Middle frontal gyrus (tissue), 1 donor: ENCODE measurements around the gene KHDC3L.
"Not testable (repeated sequence)": the region's sequence is repeated elsewhere in the genome, so short reads cannot be mapped to it uniquely, and the experiment has no call there.

ENCODE experiments used
- DNase-seq: peaks from one replicate; pipeline ENCODE4 v3.0.0-alpha.2; 2015; ENCODE audit warnings: low spot score; ENCODE audit errors: extremely low spot score

KHDC3L gene

GRCh38 chr6:73369157-73369556 is 6.7 kb downstream of the KHDC3L start:
- no peak for DNase-seq

DNA sequence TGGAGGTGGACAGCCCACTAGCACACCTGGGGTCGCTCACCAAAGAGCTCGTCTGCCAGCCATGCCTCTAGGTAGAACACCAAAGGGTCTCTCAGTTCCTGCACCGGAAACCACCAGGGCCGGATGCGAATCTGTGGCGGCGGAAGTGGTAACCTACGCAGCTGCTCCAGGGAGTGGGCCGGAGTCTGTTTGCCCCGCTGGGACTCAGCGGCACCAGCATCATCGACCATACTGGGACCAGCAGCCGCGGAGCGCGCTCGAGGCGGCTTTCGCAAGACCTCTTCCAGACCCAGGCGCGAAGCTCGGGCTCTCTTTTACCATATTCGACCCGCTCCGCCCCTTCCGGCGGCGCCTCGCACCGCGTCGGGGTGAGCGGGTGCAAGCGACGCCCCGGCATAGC is 7.1 kb downstream of the KHDC3L start, which contains the start of gene OOEP:
Gene OOEP (minus strand): TSS at position 335 of the 400 bp plus-strand sequence. CDS start 105 bp downstream, at position 230.
- no peak for DNase-seq

GRCh38 chr6:73371984-73372383 is 9.5 kb downstream of the KHDC3L start:
- DNase-seq, result no peak

DNA sequence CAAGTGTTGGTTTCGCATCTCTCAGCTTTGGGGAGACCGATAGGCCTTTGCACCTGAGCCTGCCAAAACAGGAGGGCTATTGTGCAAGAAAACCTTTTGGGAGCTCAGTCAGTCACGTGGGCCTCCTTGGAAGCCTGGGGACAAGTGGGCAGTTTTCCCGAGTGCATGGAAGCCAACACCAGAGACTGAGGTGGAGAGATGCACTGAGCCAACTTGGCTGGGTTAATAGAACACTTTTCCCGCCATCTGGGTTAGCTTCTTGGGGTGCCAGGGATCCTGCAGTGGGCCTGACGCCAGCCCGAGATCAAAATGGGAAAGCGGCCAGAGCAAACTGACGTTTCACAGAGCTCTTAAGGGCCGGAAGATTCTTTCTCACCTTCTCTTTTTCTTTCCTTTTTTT is 10.1 kb downstream of the KHDC3L start:
- no peak for DNase-seq

GRCh38 chr6:73375216-73375615 is 12.8 kb downstream of the KHDC3L start:
- no peak for DNase-seq

DNA sequence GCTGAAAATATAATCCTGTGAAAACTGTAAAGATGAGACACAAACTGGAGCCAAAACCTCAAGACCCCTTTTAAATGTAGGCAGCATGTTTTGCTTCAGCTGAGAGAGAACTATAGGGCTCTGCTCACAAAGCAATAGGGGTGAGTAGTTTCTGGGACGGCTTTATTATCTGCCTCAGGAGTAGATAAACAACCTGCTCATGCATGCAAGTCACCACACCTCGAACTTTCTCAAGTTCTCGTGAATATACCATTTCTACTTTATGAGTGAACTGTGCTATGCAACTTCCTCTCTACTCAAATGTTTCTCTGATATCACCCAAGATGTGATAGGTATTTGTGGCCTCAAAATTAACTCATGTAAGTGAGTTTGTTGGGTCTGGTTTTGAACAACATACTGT is 14.8 kb downstream of the KHDC3L start:
- DNase-seq, result no peak

GRCh38 chr6:73381531-73381930 is 19.1 kb downstream of the KHDC3L start:
- DNase-seq, result not testable (repeated sequence)

DNA sequence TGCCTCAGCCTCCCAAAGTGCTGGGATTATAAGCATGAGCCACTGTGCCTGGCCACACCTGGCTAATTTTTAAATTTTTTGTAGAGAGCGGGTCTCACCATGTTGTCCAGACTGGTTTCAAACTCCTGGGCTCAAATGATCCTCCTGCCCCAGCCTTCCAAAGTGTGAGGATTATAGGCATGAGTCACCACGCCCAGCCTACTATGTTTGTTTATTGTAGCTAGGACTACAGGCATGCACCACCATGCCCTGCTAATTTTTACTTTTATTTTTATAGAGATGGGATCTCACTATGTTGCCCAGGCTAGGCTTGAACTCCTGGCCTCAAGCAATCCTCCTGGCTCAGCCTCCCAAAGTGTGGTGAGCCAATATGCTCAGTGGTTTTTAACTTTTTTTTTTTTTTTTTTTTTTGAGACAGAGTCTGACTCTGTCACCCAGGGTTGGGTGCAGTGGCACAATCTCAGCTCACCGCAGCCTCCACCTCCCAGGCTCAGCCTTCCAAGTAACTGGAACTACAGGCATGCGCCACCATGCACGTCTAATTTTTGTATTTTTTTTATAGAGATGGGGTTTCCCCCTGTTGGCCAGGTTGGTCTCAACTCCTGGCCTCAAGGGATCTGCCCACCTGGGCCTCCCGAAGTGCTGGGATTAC is 20.1 kb downstream of the KHDC3L start:
- DNase-seq, result no peak

- DNase-seq, result no peak
Observed at GRCh38 chr6:73388433-73388799, 26.0 kb downstream of the KHDC3L start.

- no peak for DNase-seq
Observed at GRCh38 chr6:73388800-73389512, 26.5 kb downstream of the KHDC3L start.

DNA sequence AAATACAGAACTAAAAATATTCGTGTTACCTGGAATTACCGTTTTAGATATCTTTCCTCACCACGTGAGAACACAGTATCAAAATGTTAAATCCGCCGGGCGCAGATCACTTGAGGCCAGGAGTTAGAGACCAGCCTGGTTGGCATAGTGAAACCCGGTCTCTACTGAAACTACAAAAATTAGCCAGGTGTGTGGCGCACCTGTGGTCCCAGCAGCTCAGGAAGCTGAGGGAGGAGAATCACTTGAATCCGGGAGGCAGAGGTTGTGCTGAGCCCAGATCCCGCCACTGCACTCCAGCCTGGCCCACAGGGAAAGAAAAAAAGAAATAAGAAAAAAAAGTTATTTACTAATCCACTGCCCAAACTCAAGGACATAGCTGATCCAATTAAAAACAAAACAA is 27.4 kb downstream of the KHDC3L start:
- no peak for DNase-seq

DNA sequence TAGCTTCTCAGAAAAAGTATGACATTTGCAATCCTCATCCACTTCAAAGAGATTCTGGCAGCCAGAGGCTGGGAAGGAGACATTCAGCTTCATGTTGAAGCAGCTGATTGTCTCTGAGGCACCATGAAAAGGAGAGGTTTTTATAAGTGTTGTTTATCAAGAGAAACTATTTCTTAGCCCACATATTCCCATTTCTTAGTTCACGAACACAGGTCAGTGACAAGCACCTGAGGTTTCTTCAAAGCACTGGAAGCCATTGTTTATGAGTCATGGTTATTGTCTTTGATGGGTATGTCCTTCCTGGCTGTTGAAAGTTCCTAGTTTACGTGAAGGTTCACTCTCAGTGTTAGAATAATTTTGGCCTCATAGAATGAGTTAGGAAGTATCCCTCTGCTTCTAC is 29.2 kb downstream of the KHDC3L start:
- DNase-seq, result no peak

DNA sequence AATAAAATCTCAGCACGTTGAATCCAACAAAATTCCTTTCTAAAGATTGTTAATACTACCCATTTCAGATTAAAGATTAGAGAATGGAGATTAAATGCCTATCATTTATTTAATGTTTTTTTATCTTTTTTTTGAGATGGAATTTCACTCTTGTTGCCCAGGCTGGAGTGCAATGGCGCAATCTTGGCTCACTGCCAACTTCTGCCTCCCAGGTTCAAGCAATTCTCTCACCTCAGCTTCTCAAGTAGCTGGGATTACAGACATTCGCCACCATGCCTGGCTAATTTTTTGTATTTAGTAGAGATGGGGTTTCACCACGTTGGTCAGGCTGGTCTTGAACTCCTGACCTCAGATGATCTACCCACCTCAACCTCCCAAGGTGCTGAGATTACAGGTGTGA is 29.7 kb downstream of the KHDC3L start:
- DNase-seq, result not testable (repeated sequence)

- DNase-seq, result no peak
Observed at GRCh38 chr6:73393278-73393677, 30.8 kb downstream of the KHDC3L start.

DNA sequence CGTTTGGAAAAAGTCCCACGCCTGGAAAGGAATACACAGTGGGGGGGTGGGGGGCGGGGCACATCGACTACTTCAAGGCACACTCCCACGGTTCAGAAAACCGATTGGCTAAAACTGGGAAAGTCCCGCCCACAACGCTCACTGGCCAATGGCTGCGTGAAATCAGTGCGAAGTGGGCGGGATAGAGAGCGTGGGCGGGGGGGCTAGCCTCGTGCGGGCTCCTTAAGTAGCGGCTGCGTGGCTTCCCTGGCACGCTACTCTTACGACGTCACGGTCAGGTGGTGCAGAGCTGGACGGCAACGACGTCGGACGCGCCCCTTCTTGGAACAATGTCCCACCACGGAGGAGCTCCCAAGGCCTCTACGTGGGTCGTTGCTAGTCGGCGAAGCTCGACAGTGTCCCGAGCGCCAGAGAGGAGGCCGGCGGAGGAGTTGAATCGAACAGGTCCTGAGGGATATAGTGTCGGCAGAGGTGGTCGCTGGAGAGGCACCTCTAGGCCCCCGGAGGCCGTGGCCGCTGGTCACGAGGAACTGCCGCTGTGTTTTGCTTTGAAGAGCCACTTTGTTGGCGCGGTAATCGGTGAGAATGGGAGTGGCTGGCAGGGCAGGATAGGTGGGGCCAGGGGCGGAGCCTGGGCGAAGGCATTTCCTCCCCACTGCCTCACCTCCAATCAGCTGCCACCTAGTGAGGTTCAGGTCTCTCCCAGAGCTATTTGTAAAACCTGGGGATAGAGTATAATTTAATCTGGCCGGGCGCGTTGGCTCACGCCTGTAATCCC is 32.3 kb downstream of the KHDC3L start, which contains the start of gene DDX43:
Gene DDX43 (plus strand): TSS at position 252 of the 778 bp plus-strand sequence. CDS start 78 bp downstream, at position 330.
- DNase-seq, result no peak

DNA sequence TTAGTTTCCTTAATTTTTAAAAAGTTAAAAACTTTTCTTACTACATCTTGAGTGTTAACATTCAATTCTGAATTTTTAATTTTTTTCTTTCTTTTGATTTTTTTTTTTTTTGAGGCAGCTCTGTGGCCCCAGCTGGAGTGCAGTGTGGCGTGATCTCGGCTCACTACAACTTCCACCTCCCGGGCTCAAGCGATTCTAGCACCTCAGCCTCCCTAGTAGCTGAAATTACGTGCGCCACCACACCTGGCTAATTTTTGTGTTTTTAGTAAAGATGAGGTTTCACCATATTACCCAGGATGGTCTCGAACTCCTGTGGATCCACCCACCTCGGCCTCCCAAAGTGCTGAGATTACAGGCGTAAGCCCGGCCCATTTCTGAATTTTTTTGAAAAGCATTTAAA is 33.4 kb downstream of the KHDC3L start:
- DNase-seq, result no peak

GRCh38 chr6:73400656-73401055 is 38.2 kb downstream of the KHDC3L start:
- DNase-seq, result no peak

GRCh38 chr6:73409395-73409794 is 46.9 kb downstream of the KHDC3L start:
- DNase-seq, result no peak

DNA sequence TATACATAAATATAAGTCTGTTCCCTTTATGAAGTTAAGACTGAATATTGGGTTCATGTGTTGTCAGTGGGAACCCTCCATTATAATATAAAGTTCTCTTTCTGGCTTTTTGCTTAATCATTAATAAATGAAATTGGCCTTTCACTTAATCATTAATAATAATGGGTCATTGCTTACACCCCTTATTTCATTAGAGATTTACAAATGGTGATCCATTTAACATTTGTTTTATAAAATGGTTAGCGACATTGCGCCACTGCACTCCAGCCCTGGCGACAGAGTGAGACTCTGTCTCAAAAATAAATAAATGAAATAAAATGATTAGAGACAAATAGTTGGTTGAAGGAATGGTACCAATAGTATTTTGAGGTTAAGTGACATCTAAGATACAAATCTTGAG is 50.6 kb downstream of the KHDC3L start:
- no peak for DNase-seq
